H1 (cell line): ENCODE results near the gene RAB3IL1. TPM values are rescaled to one million over a fixed set of nuclear protein-coding genes. Genes with fewer than 3 reads are reported as not detected.

Source experiments
- CTCF ChIA-PET: fragments of 300-600 bp; sonication (Branson Sonifier 250); formaldehyde crosslinking; loops from one replicate; lab custom pipeline; 2021; ENCODE audit not compliant: partially characterized antibody; lab: Charles Lee
- POLR2A ChIA-PET: fragments of 300-600 bp; sonication (Branson Sonifier 250); formaldehyde crosslinking; loops from one replicate; lab custom pipeline; 2021; ENCODE audit warnings: inconsistent platforms; ENCODE audit not compliant: partially characterized antibody; lab: Charles Lee
- DNase-seq, 2 experiments: peaks; one replicate each; pipeline versions ENCODE4 v3.0.0 to v3.0.0-alpha.2; 2010 to 2022; ENCODE audit warnings: low spot score in 2 of 2, low read depth in 1 of 2, mixed read lengths in 1 of 2
- FAIRE-seq: peaks from 2 replicates; lab custom pipeline; 2011; peaks lifted over from hg19 to GRCh38; lab: Jason Lieb, UNC
- H2AFZ ChIP-seq: 2 replicates; pipeline ENCODE4 v1.8.1; 2012; ENCODE audit warnings: low read length, inconsistent platforms
- H2AK5ac ChIP-seq: 2 replicates; pipeline ENCODE4 v1.6.1; 2013; ENCODE audit warnings: low read depth, low read length
- H2BK120ac ChIP-seq: replicated peaks from 2 replicates; pipeline ENCODE3; 2013; ENCODE audit warnings: low read depth, low read length, inconsistent platforms
- H2BK12ac ChIP-seq: 2 replicates; pipeline ENCODE4 v1.6.1; 2013; ENCODE audit warnings: low read depth, low read length
- H2BK15ac ChIP-seq: 2 replicates; pipeline ENCODE4 v1.6.1; 2013; ENCODE audit warnings: low read length
- H2BK20ac ChIP-seq: 2 replicates; pipeline ENCODE4 v1.6.1; 2013; ENCODE audit warnings: low read length
- H2BK5ac ChIP-seq: 2 replicates; pipeline ENCODE4 v1.6.1; 2013; ENCODE audit warnings: low read depth, low read length
- H3K14ac ChIP-seq: 2 replicates; pipeline ENCODE4 v1.6.1; 2013; ENCODE audit warnings: inconsistent platforms; ENCODE audit not compliant: insufficient read length
- H3K18ac ChIP-seq: 2 replicates; pipeline ENCODE4 v1.6.1; 2013; ENCODE audit warnings: low read length; ENCODE audit errors: extremely low read depth
- H3K23ac ChIP-seq: 2 replicates; pipeline ENCODE4 v1.6.1; 2013; ENCODE audit warnings: inconsistent platforms; ENCODE audit not compliant: insufficient read length
- H3K23me2 ChIP-seq: 2 replicates; pipeline ENCODE4 v1.6.1; 2013; ENCODE audit warnings: low read depth, low read length
- H3K27ac ChIP-seq: 2 replicates; pipeline ENCODE4 v1.6.1; 2011; ENCODE audit warnings: low read depth, low read length, inconsistent platforms
- H3K27me3 ChIP-seq, 4 experiments: replicated peaks in 1 of 4; 1 replicate in 1 of 4; 2 replicates in 3 of 4; pipeline versions ENCODE4 v1.6.1 to v1.8.1; 2011 to 2013; ENCODE audit warnings: low read length in 3 of 4, mild to moderate bottlenecking in 3 of 4, inconsistent platforms in 2 of 4, mixed read lengths in 2 of 4, moderate library complexity in 1 of 4; ENCODE audit not compliant: control insufficient read depth in 3 of 4, insufficient read depth in 3 of 4; ENCODE audit errors: extremely low read depth in 1 of 4
- H3K36me3 ChIP-seq, 4 experiments: 2 replicates each; pipeline versions ENCODE4 v1.6.1 to v1.8.1; 2011 to 2013; ENCODE audit warnings: mild to moderate bottlenecking in 4 of 4, low read length in 3 of 4, moderate library complexity in 2 of 4, control low read depth in 1 of 4, inconsistent platforms in 1 of 4; ENCODE audit not compliant: insufficient read depth in 4 of 4, control insufficient read depth in 2 of 4
- H3K4ac ChIP-seq: replicated peaks from 2 replicates; pipeline ENCODE3; 2013; ENCODE audit warnings: low read length, low read depth, mixed read lengths, inconsistent platforms; ENCODE audit not compliant: insufficient read length
- H3K4me1 ChIP-seq, 4 experiments: replicated peaks in 1 of 4; 1 replicate in 1 of 4; 2 replicates in 3 of 4; pipeline versions ENCODE4 v1.6.1 to v1.8.1; 2011 to 2013; ENCODE audit warnings: low read length in 3 of 4, inconsistent platforms in 2 of 4, mixed read lengths in 1 of 4; ENCODE audit not compliant: insufficient read depth in 4 of 4, control insufficient read depth in 3 of 4
- H3K4me2 ChIP-seq, 2 experiments: 2 replicates each; pipeline versions ENCODE4 v1.6.1 to v1.8.1; 2011 to 2013; ENCODE audit warnings: low read depth in 2 of 2, low read length in 2 of 2, control low read depth in 1 of 2, inconsistent platforms in 1 of 2, mild to moderate bottlenecking in 1 of 2; ENCODE audit not compliant: insufficient read depth in 1 of 2
- H3K4me3 ChIP-seq, 4 experiments: fragments of 200-600, 300-600 bp in 1 of 4; sonication (generic), shearing (Covaris generic), sonication (Bioruptor Twin) in 1 of 4; 2 replicates each; pipeline versions ENCODE4 v1.5.1 to v1.8.1; 2011 to 2016; ENCODE audit warnings: low read length in 4 of 4, low read depth in 3 of 4, control low read depth in 2 of 4, inconsistent platforms in 2 of 4, mild to moderate bottlenecking in 2 of 4, mixed read lengths in 1 of 4, moderate library complexity in 1 of 4; ENCODE audit not compliant: insufficient read depth in 2 of 4; ENCODE audit errors: extremely low read depth in 1 of 4
- H3K56ac ChIP-seq: replicated peaks from 2 replicates; pipeline ENCODE3; 2013; ENCODE audit warnings: low read depth, mild to moderate bottlenecking, mixed read lengths, low read length, inconsistent platforms; ENCODE audit not compliant: insufficient read length
- H3K79me1 ChIP-seq: 2 replicates; pipeline ENCODE4 v1.6.1; 2013; ENCODE audit warnings: low read depth, low read length, control low read depth
- H3K79me2 ChIP-seq, 2 experiments: 2 replicates each; pipeline versions ENCODE4 v1.6.1 to v1.8.1; 2012 to 2013; ENCODE audit warnings: low read length in 2 of 2, mild to moderate bottlenecking in 2 of 2, inconsistent platforms in 1 of 2; ENCODE audit not compliant: insufficient read depth in 2 of 2, control insufficient read depth in 1 of 2
- H3K9ac ChIP-seq, 4 experiments: replicated peaks in 1 of 4; 1 replicate in 1 of 4; 2 replicates in 3 of 4; pipeline versions ENCODE4 v1.6.1 to v1.8.1; 2011 to 2013; ENCODE audit warnings: low read depth in 3 of 4, low read length in 3 of 4, control low read depth in 2 of 4, mild to moderate bottlenecking in 2 of 4, moderate library complexity in 2 of 4, inconsistent platforms in 1 of 4; ENCODE audit errors: extremely low read depth in 1 of 4
- H3K9me3 ChIP-seq, 2 experiments: 2 replicates each; pipeline versions ENCODE4 v1.6.1 to v1.8.1; 2012 to 2013; ENCODE audit warnings: mild to moderate bottlenecking in 2 of 2, moderate library complexity in 2 of 2, control low read depth in 1 of 2, inconsistent platforms in 1 of 2, low read depth in 1 of 2, low read length in 1 of 2, mixed read lengths in 1 of 2; ENCODE audit not compliant: insufficient read depth in 2 of 2
- H4K20me1 ChIP-seq, 2 experiments: replicated peaks in 1 of 2; 2 replicates each; pipeline versions ENCODE3 to v1.8.1; 2011 to 2013; ENCODE audit warnings: inconsistent platforms in 2 of 2, low read length in 2 of 2, mild to moderate bottlenecking in 1 of 2; ENCODE audit not compliant: insufficient read depth in 2 of 2, control insufficient read depth in 1 of 2
- H4K5ac ChIP-seq: 2 replicates; pipeline ENCODE4 v1.6.1; 2013; ENCODE audit warnings: low read length, low read depth, mixed read lengths, inconsistent platforms; ENCODE audit not compliant: insufficient read length
- H4K8ac ChIP-seq: 2 replicates; pipeline ENCODE4 v1.8.0; 2013; ENCODE audit warnings: mild to moderate bottlenecking, moderate library complexity, low read length, inconsistent platforms; ENCODE audit not compliant: insufficient read depth; ENCODE audit errors: extremely low read depth
- H4K91ac ChIP-seq: replicated peaks from 2 replicates; pipeline ENCODE3; 2013; ENCODE audit warnings: low read length, mixed read lengths, inconsistent platforms; ENCODE audit not compliant: insufficient read length
- BCL11A ChIP-seq, 2 experiments: IDR thresholded peaks; one replicate each; pipeline ENCODE4 v1.6.1; 2011; ENCODE audit warnings: low read depth in 2 of 2, low read length in 2 of 2, mild to moderate bottlenecking in 2 of 2
- CBX8 ChIP-seq: fragments of 300-800, 300-1000 bp; sonication (generic); IDR thresholded peaks from 2 replicates; pipeline ENCODE4 v1.7.1; 2016; ENCODE audit warnings: low read depth, low read length, borderline replicate concordance
- EZH2 ChIP-seq: fragments of 200-600 bp; sonication (generic); IDR thresholded peaks from 2 replicates; pipeline ENCODE4 v1.7.1; 2012; ENCODE audit warnings: low read depth, mild to moderate bottlenecking, moderate library complexity, low read length, inconsistent platforms; ENCODE audit not compliant: severe bottlenecking
- NANOG ChIP-seq: IDR thresholded peaks from 2 replicates; pipeline ENCODE4 v1.6.1; 2011; ENCODE audit warnings: low read length, low read depth, mild to moderate bottlenecking, inconsistent platforms; ENCODE audit not compliant: insufficient read depth, poor library complexity, severe bottlenecking
- RAD21 ChIP-seq, 2 experiments: IDR thresholded peaks in 1 of 2; conservative IDR thresholded peaks in 1 of 2; 2 replicates each; pipeline ENCODE4 v1.6.1; 2011; ENCODE audit warnings: low read depth in 2 of 2, low read length in 2 of 2, improper control_type of control experiment in 1 of 2, inconsistent platforms in 1 of 2, mild to moderate bottlenecking in 1 of 2, moderate library complexity in 1 of 2
- SIRT6 ChIP-seq: IDR thresholded peaks from one replicate; pipeline ENCODE4 v1.7.1; 2012; ENCODE audit warnings: low read length, inconsistent platforms
- SIX5 ChIP-seq: IDR thresholded peaks from 2 replicates; pipeline ENCODE4 v1.6.1; 2011; ENCODE audit warnings: mild to moderate bottlenecking, low read depth, low read length
- TAF7 ChIP-seq: optimal IDR thresholded peaks from 2 replicates; pipeline ENCODE3; 2011; ENCODE audit warnings: low read depth, mild to moderate bottlenecking, inconsistent platforms, low read length, moderate library complexity, borderline replicate concordance
- TCF12 ChIP-seq: IDR thresholded peaks from 2 replicates; pipeline ENCODE4 v1.6.1; 2011; ENCODE audit warnings: low read depth, mild to moderate bottlenecking, low read length
- WGBS, 2 experiments: shearing (Covaris generic) in 1 of 2; methylation state at CpG; one replicate each; pipeline versions ENCODE4 v1.1.6 to v1.1.7; 2013 to 2015; ENCODE audit warnings: low lambda C conversion rate in 2 of 2, mixed read lengths in 2 of 2, inconsistent platforms in 1 of 2, low coverage in 1 of 2, missing lambda C conversion rate in 1 of 2; ENCODE audit not compliant: insufficient replicate concordance in 2 of 2, insufficient coverage in 1 of 2, insufficient read length in 1 of 2; ENCODE audit errors: extremely low coverage in 1 of 2, missing lambda C conversion rate in 1 of 2; 5-methylcytosine and 5-hydroxymethylcytosine counted together
- polyA plus RNA-seq, 7 experiments: library from polyadenylated mRNA; depleted of rRNA in 3 of 7; stranded (reverse) in 5 of 7; unstranded in 2 of 7; fragments of >200 nt in 5 of 7; fragments of 200-250 nt in 2 of 7; gene quantifications; 1 replicate in 5 of 7; 2 replicates in 1 of 7; 4 replicates in 1 of 7; pipeline versions ENCODE4 v1.2.1 to v1.2.3, GENCODE V29; 2011 to 2013; ENCODE audit warnings: missing spikeins in 2 of 7, mixed read lengths in 2 of 7
- total RNA-seq: library from RNA; stranded (reverse); fragmentation: NEBNext Ultra II Directional; extraction: Animal tissue kit (Norgen Biotek cat#: 25700); gene quantifications from 2 replicates; pipeline ENCODE4 v1.2.1, GENCODE V29; 2021
- TF ChIP-seq, protein P1 (sequence below): IDR thresholded peaks from 2 replicates; pipeline ENCODE4 v1.6.1; 2012; ENCODE audit warnings: inconsistent platforms

Gene RAB3IL1
- total and polyA plus RNA-seq, 2 of the 8 experiments (the other 6 are each of a cell fraction or from before 2014, with no cell fraction given), result 6.8 to 7.9 TPM

DNA sequence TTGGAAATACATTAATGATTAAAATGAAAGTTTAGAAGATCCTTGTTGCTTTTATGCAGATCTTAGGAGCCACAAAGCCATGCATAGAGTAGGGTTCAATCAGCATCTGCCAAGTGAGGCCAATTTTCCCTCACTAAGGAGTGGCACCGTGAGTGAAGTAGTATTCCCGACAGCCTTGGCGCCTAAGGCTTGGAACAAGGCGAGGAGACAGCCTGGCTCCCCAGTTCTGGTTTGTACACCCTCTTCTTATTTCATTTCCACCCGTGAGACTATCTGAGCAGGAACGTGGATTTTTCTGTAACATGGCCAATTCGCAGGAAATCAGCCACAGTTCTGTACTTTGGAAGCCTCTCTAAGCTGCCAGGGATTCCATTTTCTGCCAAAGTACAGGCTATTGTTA lies 66.7 kb downstream of the RAB3IL1 start:
- H2BK20ac ChIP-seq, result no peak overlapping the region
- H3K36me3 ChIP-seq, result peaks cover 42 to 81% (median 68%) of the 10 kb centered on the region in 4 experiments
- no peaks in the 10 kb centered on the region; a peak in 1 of 4 replicates for H3K9me3 ChIP-seq
- H4K20me1 ChIP-seq, result peaks cover 11 to 32% of the 10 kb centered on the region in 2 experiments
- FAIRE-seq, result no peak
- no peak overlapping the region for H2BK120ac ChIP-seq
- no peaks in the 10 kb centered on the region for H3K27me3 ChIP-seq
- H3K9ac ChIP-seq, result no peak overlapping the region; a peak in 1 of 7 replicates
- H3K14ac ChIP-seq, result no peak overlapping the region
- CTCF ChIA-PET, result interaction anchor here (0.6 to 2.5 kb wide), 3 partner anchors 10 to 22 kb away, joined by 3 to 5 read pairs (median 4); partner anchors contain the start of gene FADS2
- no peak overlapping the region for H3K4ac ChIP-seq
- POLR2A ChIA-PET, result interaction anchor here (0.6 kb wide), 1 partner anchor 20 kb away, joined by 3 read pairs; no protein-coding TSS in a partner anchor
- no peaks in the 10 kb centered on the region for H3K79me2 ChIP-seq
- no peak overlapping the region; the same call in 1 of the 2 replicates for H2BK5ac ChIP-seq
- H2AFZ ChIP-seq, result no peak overlapping the region
- H3K18ac ChIP-seq, result no peak overlapping the region
- DNase-seq, result no peak
- no peak overlapping the region for H4K8ac ChIP-seq
- H3K23me2 ChIP-seq, result no peaks in the 10 kb centered on the region
- no peak overlapping the region for H4K5ac ChIP-seq
- H2BK12ac ChIP-seq, result no peak overlapping the region
- no peaks in the 10 kb centered on the region for H3K4me1 ChIP-seq
- H3K23ac ChIP-seq, result no peak overlapping the region
- no peak overlapping the region for H2AK5ac ChIP-seq
- H4K91ac ChIP-seq, result no peak overlapping the region
- H2BK15ac ChIP-seq, result no peak overlapping the region
- no peak overlapping the region for H3K4me3 ChIP-seq
- no peak overlapping the region for H3K56ac ChIP-seq
- no peak overlapping the region for H3K27ac ChIP-seq
- 88% methylated on average over 7 of the region's 7 CpGs; no CpG with 5 or more reads in 1 of the 2 experiments for WGBS, 2 experiments
- no peak overlapping the region for H3K4me2 ChIP-seq
- H3K79me1 ChIP-seq, result peaks cover 11% of the 10 kb centered on the region
- no peak for TF ChIP-seq SIX5
- no peak for TF ChIP-seq TCF12
- TF ChIP-seq CBX8, result no peak
- no peak for TF ChIP-seq EZH2
- TF ChIP-seq BCL11A (IDR thresholded peaks at IDR 0.05; ENCODE audit: low read depth in 2 of 2, low read length in 2 of 2), result no peak
- TF ChIP-seq, protein P1, sequence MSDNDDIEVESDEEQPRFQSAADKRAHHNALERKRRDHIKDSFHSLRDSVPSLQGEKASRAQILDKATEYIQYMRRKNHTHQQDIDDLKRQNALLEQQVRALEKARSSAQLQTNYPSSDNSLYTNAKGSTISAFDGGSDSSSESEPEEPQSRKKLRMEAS, result no peak
- no peak for TF ChIP-seq TAF7
- no peak for TF ChIP-seq RAD21 (IDR thresholded peaks at IDR 0.05 in 1 of 2, conservative IDR thresholded peaks at IDR 0.05 in 1 of 2; ENCODE audit: low read depth in 2 of 2, low read length in 2 of 2)
- no peak for TF ChIP-seq NANOG
- TF ChIP-seq SIRT6, result no peak
